GM23338 (cell line): Measurements from ENCODE around the gene RNASE8. TPM values are rescaled to one million over a fixed set of nuclear protein-coding genes. Genes with fewer than 3 reads are reported as not detected.

ENCODE experiments used
- ATAC-seq: fragments of 200-7000 bp; cut with Tn5 transposase; 3 replicates; pipeline ENCODE4 v1.9.1; 2020
- DNase-seq: peaks from one replicate; pipeline ENCODE4 v3.0.0-alpha.2; 2015; ENCODE audit warnings: low spot score
- H2AFZ ChIP-seq: fragments of 200-600 bp; sonication (generic); 2 replicates; pipeline ENCODE4 v1.8.0; 2016; ENCODE audit warnings: antibody characterized with exemption, mild to moderate bottlenecking, moderate library complexity
- H3F3A ChIP-seq: fragments of 200-600 bp; sonication (generic); replicated peaks from 2 replicates; pipeline ENCODE4 v1.8.0; 2017; ENCODE audit warnings: antibody characterized with exemption, mixed run types, low read depth
- H3K27ac ChIP-seq: fragments of 200-600 bp; sonication (generic); 2 replicates; pipeline ENCODE4 v1.6.1; 2016; ENCODE audit warnings: low read depth
- H3K27me3 ChIP-seq: fragments of 200-600 bp; sonication (generic); 2 replicates; pipeline ENCODE4 v1.8.0; 2016; ENCODE audit warnings: mild to moderate bottlenecking, mixed run types, moderate library complexity; ENCODE audit not compliant: insufficient read depth
- H3K36me3 ChIP-seq: fragments of 200-600 bp; sonication (generic); 2 replicates; pipeline ENCODE4 v1.8.0; 2016; ENCODE audit warnings: mild to moderate bottlenecking; ENCODE audit not compliant: insufficient read depth
- H3K4me1 ChIP-seq: fragments of 200-600 bp; sonication (generic); 2 replicates; pipeline ENCODE4 v1.8.0; 2016; ENCODE audit warnings: mild to moderate bottlenecking, moderate library complexity; ENCODE audit not compliant: insufficient read depth
- H3K4me2 ChIP-seq: fragments of 200-600 bp; sonication (generic); 2 replicates; pipeline ENCODE4 v1.7.1; 2017; ENCODE audit warnings: mixed run types
- H3K4me3 ChIP-seq: fragments of 200-600 bp; sonication (generic); 2 replicates; pipeline ENCODE4 v1.6.1; 2016; ENCODE audit warnings: mixed run types
- H3K79me2 ChIP-seq: fragments of 200-600 bp; sonication (generic); replicated peaks from 2 replicates; pipeline ENCODE4 v1.8.0; 2017; ENCODE audit warnings: mild to moderate bottlenecking; ENCODE audit not compliant: insufficient read depth
- H3K9me2 ChIP-seq: fragments of 200-600 bp; sonication (generic); 2 replicates; pipeline ENCODE4 v1.8.0; 2017; ENCODE audit not compliant: insufficient read depth
- H4K20me1 ChIP-seq: fragments of 200-600 bp; sonication (generic); replicated peaks from 2 replicates; pipeline ENCODE4 v1.8.0; 2017; ENCODE audit warnings: mild to moderate bottlenecking; ENCODE audit not compliant: insufficient read depth
- H3K27ac Mint-ChIP-seq: 2 replicates; pipeline ENCODE4 v1.8.0; 2020; ENCODE audit warnings: inconsistent platforms, mild to moderate bottlenecking, moderate library complexity, mixed read lengths
- H3K27me3 Mint-ChIP-seq: 3 replicates; pipeline ENCODE4 v1.8.0; 2022; ENCODE audit warnings: low read depth, mild to moderate bottlenecking, moderate library complexity, mixed read lengths, inconsistent platforms; ENCODE audit not compliant: insufficient read depth, poor library complexity
- H3K36me3 Mint-ChIP-seq: 3 replicates; pipeline ENCODE4 v1.8.0; 2021; ENCODE audit warnings: low read depth, mild to moderate bottlenecking, inconsistent platforms, moderate library complexity, mixed read lengths
- H3K4me1 Mint-ChIP-seq: 3 replicates; pipeline ENCODE4 v1.8.0; 2020; ENCODE audit warnings: mild to moderate bottlenecking, inconsistent platforms, mixed read lengths
- H3K4me3 Mint-ChIP-seq: 3 replicates; pipeline ENCODE4 v1.8.0; 2021; ENCODE audit warnings: moderate library complexity, mild to moderate bottlenecking, inconsistent platforms, mixed read lengths
- H3K9me3 Mint-ChIP-seq: 3 replicates; pipeline ENCODE4 v1.8.0; 2020; ENCODE audit warnings: moderate library complexity, mild to moderate bottlenecking, inconsistent platforms, mixed read lengths
- EZH2phosphoT487 ChIP-seq: fragments of 200-600 bp; sonication (generic); IDR thresholded peaks from one replicate; pipeline ENCODE4 v1.8.1; 2018; ENCODE audit warnings: antibody characterized with exemption; ENCODE audit not compliant: unreplicated experiment
- JUNB ChIP-seq: IDR thresholded peaks from one replicate; pipeline ENCODE4 v1.6.1; 2016; ENCODE audit warnings: antibody characterized with exemption; ENCODE audit not compliant: unreplicated experiment
- NANOG ChIP-seq: IDR thresholded peaks from 2 replicates; pipeline ENCODE4 v1.6.1; 2016; ENCODE audit warnings: antibody characterized with exemption, borderline replicate concordance
- REST ChIP-seq: IDR thresholded peaks from one replicate; pipeline ENCODE4 v1.6.1; 2018; ENCODE audit warnings: antibody characterized with exemption; ENCODE audit not compliant: unreplicated experiment
- STAT1 ChIP-seq: IDR thresholded peaks from one replicate; pipeline ENCODE4 v1.6.1; 2016; ENCODE audit warnings: antibody characterized with exemption; ENCODE audit not compliant: unreplicated experiment
- ZNF114 ChIP-seq: fragments of 250-450 bp; sonication (Bioruptor Pico); IDR thresholded peaks from 2 replicates; pipeline ENCODE4 v1.5.0; 2020; ENCODE audit warnings: mild to moderate bottlenecking, moderate library complexity
- ZNF331 ChIP-seq: fragments of 250-450 bp; sonication (Bioruptor Pico); IDR thresholded peaks from 2 replicates; pipeline ENCODE4 v1.5.0; 2020; ENCODE audit warnings: low read depth, mild to moderate bottlenecking, moderate library complexity
- polyA plus RNA-seq: library from polyadenylated mRNA; unstranded; fragments of >200 nt; fragmentation: Nextera tagmentation; extraction: Ambion mirVana; gene quantifications from 2 replicates; pipeline ENCODE4 v1.2.1, GENCODE V29; 2016
- total RNA-seq: library from RNA; depleted of rRNA; stranded (reverse); fragments of >200 nt; shearing (Covaris generic); gene quantifications from 2 replicates; pipeline ENCODE4 v1.2.3, GENCODE V29; 2014
- TF ChIP-seq, protein P1 (sequence below): fragments of 250-450 bp; sonication (Bioruptor Pico); IDR thresholded peaks from 2 replicates; pipeline ENCODE4 v1.5.0; 2020; ENCODE audit warnings: mild to moderate bottlenecking, moderate library complexity
- TF ChIP-seq, protein P2 (sequence below): IDR thresholded peaks from 2 replicates; pipeline ENCODE4 v1.6.1; 2016; ENCODE audit warnings: antibody characterized with exemption

RNASE8 gene
- total and polyA plus RNA-seq, 2 experiments from 2014 or later = not detected

- TF ChIP-seq, protein P1, sequence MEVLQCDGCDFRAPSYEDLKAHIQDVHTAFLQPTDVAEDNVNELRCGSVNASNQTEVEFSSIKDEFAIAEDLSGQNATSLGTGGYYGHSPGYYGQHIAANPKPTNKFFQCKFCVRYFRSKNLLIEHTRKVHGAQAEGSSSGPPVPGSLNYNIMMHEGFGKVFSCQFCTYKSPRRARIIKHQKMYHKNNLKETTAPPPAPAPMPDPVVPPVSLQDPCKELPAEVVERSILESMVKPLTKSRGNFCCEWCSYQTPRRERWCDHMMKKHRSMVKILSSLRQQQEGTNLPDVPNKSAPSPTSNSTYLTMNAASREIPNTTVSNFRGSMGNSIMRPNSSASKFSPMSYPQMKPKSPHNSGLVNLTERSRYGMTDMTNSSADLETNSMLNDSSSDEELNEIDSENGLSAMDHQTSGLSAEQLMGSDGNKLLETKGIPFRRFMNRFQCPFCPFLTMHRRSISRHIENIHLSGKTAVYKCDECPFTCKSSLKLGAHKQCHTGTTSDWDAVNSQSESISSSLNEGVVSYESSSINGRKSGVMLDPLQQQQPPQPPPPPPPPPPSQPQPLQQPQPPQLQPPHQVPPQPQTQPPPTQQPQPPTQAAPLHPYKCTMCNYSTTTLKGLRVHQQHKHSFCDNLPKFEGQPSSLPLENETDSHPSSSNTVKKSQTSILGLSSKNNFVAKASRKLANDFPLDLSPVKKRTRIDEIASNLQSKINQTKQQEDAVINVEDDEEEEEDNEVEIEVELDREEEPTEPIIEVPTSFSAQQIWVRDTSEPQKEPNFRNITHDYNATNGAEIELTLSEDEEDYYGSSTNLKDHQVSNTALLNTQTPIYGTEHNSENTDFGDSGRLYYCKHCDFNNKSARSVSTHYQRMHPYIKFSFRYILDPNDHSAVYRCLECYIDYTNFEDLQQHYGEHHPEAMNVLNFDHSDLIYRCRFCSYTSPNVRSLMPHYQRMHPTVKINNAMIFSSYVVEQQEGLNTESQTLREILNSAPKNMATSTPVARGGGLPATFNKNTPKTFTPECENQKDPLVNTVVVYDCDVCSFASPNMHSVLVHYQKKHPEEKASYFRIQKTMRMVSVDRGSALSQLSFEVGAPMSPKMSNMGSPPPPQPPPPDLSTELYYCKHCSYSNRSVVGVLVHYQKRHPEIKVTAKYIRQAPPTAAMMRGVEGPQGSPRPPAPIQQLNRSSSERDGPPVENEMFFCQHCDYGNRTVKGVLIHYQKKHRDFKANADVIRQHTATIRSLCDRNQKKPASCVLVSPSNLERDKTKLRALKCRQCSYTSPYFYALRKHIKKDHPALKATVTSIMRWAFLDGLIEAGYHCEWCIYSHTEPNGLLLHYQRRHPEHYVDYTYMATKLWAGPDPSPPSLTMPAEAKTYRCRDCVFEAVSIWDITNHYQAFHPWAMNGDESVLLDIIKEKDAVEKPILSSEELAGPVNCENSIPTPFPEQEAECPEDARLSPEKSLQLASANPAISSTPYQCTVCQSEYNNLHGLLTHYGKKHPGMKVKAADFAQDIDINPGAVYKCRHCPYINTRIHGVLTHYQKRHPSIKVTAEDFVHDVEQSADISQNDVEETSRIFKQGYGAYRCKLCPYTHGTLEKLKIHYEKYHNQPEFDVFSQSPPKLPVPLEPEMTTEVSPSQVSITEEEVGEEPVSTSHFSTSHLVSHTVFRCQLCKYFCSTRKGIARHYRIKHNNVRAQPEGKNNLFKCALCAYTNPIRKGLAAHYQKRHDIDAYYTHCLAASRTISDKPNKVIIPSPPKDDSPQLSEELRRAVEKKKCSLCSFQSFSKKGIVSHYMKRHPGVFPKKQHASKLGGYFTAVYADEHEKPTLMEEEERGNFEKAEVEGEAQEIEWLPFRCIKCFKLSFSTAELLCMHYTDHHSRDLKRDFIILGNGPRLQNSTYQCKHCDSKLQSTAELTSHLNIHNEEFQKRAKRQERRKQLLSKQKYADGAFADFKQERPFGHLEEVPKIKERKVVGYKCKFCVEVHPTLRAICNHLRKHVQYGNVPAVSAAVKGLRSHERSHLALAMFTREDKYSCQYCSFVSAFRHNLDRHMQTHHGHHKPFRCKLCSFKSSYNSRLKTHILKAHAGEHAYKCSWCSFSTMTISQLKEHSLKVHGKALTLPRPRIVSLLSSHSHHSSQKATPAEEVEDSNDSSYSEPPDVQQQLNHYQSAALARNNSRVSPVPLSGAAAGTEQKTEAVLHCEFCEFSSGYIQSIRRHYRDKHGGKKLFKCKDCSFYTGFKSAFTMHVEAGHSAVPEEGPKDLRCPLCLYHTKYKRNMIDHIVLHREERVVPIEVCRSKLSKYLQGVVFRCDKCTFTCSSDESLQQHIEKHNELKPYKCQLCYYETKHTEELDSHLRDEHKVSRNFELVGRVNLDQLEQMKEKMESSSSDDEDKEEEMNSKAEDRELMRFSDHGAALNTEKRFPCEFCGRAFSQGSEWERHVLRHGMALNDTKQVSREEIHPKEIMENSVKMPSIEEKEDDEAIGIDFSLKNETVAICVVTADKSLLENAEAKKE (CRISPR knock-in tag) = no peak
- no peak for TF ChIP-seq JUNB
Observed at GRCh38 chr14:21081521-21082142, 24.0 kb downstream of the RNASE8 start (continued).

DNA sequence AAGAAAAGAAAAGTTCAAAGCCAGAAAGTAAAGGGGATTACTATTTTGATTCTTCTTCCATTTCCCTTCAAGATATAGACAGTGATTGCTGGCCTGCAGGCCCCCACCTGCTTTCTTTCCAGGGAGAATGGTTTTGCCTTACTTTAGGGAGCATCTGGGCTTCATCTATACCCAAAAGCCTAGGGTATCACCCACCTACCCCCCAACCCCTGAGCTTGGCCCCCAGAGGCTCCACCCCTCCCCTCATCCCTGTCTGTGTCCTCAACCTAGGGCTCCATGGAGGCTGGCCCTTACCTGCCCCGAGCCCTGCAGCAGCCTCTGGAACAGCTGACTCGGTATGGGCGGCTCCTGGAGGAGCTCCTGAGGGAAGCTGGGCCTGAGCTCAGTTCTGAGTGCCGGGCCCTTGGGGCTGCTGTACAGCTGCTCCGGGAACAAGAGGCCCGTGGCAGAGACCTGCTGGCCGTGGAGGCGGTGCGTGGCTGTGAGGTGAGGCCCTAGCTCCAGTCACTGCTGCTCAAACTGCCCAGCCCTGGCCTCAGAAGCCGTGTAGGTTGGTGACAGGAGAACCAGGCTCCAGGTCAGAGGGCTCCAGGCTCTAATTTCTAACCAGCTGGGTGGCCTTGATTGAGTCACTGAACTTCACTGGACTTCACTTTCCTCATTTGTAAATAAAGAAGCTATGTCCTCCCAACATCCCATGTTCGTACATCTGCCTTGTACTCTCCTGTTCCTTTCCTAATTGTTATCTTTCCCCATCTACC is 26.1 kb downstream of the RNASE8 start:
- no peak overlapping the region for H2AFZ ChIP-seq
- peaks cover 17% of the 10 kb centered on the region for H3K27me3 Mint-ChIP-seq
- peaks cover 21% of the 10 kb centered on the region for H3K4me1 Mint-ChIP-seq
- no peaks in the 10 kb centered on the region for H3K9me2 ChIP-seq
- H3K4me2 ChIP-seq = no peak overlapping the region
- H3K4me3 ChIP-seq = no peak overlapping the region
- no peak overlapping the region for H3K27ac ChIP-seq
- ATAC-seq (no peak), DNase-seq (no peak)
- H3K79me2 ChIP-seq = no peaks in the 10 kb centered on the region
- H3K4me3 Mint-ChIP-seq = no peak overlapping the region
- no peak overlapping the region for H3K27ac Mint-ChIP-seq
- H4K20me1 ChIP-seq = peaks cover 7% of the 10 kb centered on the region; the same call in 1 of the 2 replicates
- peaks cover 16% of the 10 kb centered on the region; the same call in 1 of the 2 replicates for H3F3A ChIP-seq
- H3K27me3 ChIP-seq = no peaks in the 10 kb centered on the region
- peaks cover 7% of the 10 kb centered on the region; the same call in 1 of the 2 replicates for H3K4me1 ChIP-seq
- peaks cover 13% of the 10 kb centered on the region; the same call in 1 of the 2 replicates for H3K36me3 ChIP-seq
- H3K36me3 Mint-ChIP-seq = peaks cover 89% of the 10 kb centered on the region
- H3K9me3 Mint-ChIP-seq = peaks cover 4% of the 10 kb centered on the region; the same call in 2 of the 3 replicates
- no peak for TF ChIP-seq JUNB
- TF ChIP-seq ZNF331 (CRISPR knock-in tag) = no peak
- TF ChIP-seq REST = no peak
- no peak for TF ChIP-seq ZNF114 (CRISPR knock-in tag)
- TF ChIP-seq NANOG = no peak
- TF ChIP-seq STAT1 = no peak
- no peak for TF ChIP-seq EZH2phosphoT487
- TF ChIP-seq, protein P2, sequence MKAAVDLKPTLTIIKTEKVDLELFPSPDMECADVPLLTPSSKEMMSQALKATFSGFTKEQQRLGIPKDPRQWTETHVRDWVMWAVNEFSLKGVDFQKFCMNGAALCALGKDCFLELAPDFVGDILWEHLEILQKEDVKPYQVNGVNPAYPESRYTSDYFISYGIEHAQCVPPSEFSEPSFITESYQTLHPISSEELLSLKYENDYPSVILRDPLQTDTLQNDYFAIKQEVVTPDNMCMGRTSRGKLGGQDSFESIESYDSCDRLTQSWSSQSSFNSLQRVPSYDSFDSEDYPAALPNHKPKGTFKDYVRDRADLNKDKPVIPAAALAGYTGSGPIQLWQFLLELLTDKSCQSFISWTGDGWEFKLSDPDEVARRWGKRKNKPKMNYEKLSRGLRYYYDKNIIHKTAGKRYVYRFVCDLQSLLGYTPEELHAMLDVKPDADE = no peak
